B cell (primary cell): Measurements from ENCODE around the gene BCL2L11. TPM values are rescaled to one million over a fixed set of nuclear protein-coding genes. Genes with fewer than 3 reads are reported as not detected.

Source experiments
- ATAC-seq: fragments of 200-7000 bp; cut with Tn5 transposase; one replicate; pipeline ENCODE4 v1.10.0; 2021; ENCODE audit warnings: low read depth, mild to moderate bottlenecking, moderate number of reproducible peaks, moderate library complexity
- CTCF ChIA-PET: fragments of 350-600 bp; sonication (Branson Sonifier 250); formaldehyde crosslinking; loops from one replicate; lab custom pipeline; 2021; ENCODE audit warnings: antibody characterized with exemption, inconsistent platforms; lab: Charles Lee
- POLR2A ChIA-PET: fragments of 350-600 bp; sonication (Branson Sonifier 250); formaldehyde crosslinking; loops from one replicate; lab custom pipeline; 2021; ENCODE audit warnings: antibody characterized with exemption; lab: Charles Lee
- DNase-seq: peaks from one replicate; pipeline ENCODE4 v3.0.0; 2013
- H2AFZ ChIP-seq: 2 replicates; pipeline ENCODE4 v1.6.1; 2012; ENCODE audit warnings: mild to moderate bottlenecking, low read depth, low read length; ENCODE audit not compliant: insufficient read depth, poor library complexity, severe bottlenecking
- H3K27ac ChIP-seq, 2 donors: 1 replicate in 1 of 2; 2 replicates in 1 of 2; pipeline ENCODE4 v1.5.1; 2012 to 2013; ENCODE audit warnings: low read length in 2 of 2, mild to moderate bottlenecking in 2 of 2, moderate library complexity in 1 of 2
- H3K27me3 ChIP-seq, 4 experiments: fragments of 200-600 bp in 1 of 4; sonication (generic) in 1 of 4; replicated peaks in 1 of 4; 1 replicate in 2 of 4; 2 replicates in 2 of 4; pipeline versions ENCODE4 v1.6.1 to v1.7.0; 2013 to 2016; ENCODE audit warnings: low read length in 3 of 4, mild to moderate bottlenecking in 2 of 4, mixed read lengths in 1 of 4, moderate library complexity in 1 of 4; ENCODE audit not compliant: insufficient read depth in 4 of 4, control insufficient read depth in 3 of 4; ENCODE audit errors: control extremely low read depth in 1 of 4
- H3K36me3 ChIP-seq, 2 experiments: replicated peaks in 1 of 2; 1 replicate in 1 of 2; 2 replicates in 1 of 2; pipeline versions ENCODE4 v1.6.1 to v1.7.1; 2013; ENCODE audit warnings: low read length in 1 of 2; ENCODE audit not compliant: insufficient read depth in 2 of 2, control insufficient read depth in 1 of 2; ENCODE audit errors: control extremely low read depth in 1 of 2, extremely low read depth in 1 of 2
- H3K4me1 ChIP-seq, 2 donors: fragments of 200-600 bp in 1 of 2; sonication (generic) in 1 of 2; 1 replicate in 1 of 2; 2 replicates in 1 of 2; pipeline versions ENCODE4 v1.5.1 to v1.6.1; 2013 to 2017; ENCODE audit warnings: low read length in 2 of 2; ENCODE audit not compliant: control insufficient read depth in 2 of 2, insufficient read depth in 2 of 2
- H3K4me2 ChIP-seq: replicated peaks from 2 replicates; pipeline ENCODE3; 2012; ENCODE audit warnings: mild to moderate bottlenecking, low read depth, low read length; ENCODE audit not compliant: poor library complexity, severe bottlenecking
- H3K4me3 ChIP-seq, 5 experiments: fragments of 200-600 bp in 1 of 5; sonication (generic) in 1 of 5; 1 replicate in 3 of 5; 2 replicates in 2 of 5; pipeline versions ENCODE4 v1.5.1 to v1.7.0; 2011 to 2016; ENCODE audit warnings: low read length in 4 of 5, mild to moderate bottlenecking in 4 of 5, low read depth in 2 of 5, control low read depth in 1 of 5, moderate library complexity in 1 of 5; ENCODE audit not compliant: insufficient read depth in 1 of 5; ENCODE audit errors: control extremely low read depth in 1 of 5, extremely low read depth in 1 of 5
- H3K79me2 ChIP-seq: fragments of 200-600 bp; sonication (generic); one replicate; pipeline ENCODE4 v1.6.0; 2016; ENCODE audit warnings: low read length; ENCODE audit not compliant: control insufficient read depth, insufficient read depth
- H3K9ac ChIP-seq: fragments of 200-600 bp; sonication (generic); 2 replicates; pipeline ENCODE4 v1.6.1; 2017; ENCODE audit warnings: mild to moderate bottlenecking, low read length, moderate library complexity
- H3K9me3 ChIP-seq, 3 donors: one replicate each; pipeline versions ENCODE4 v1.6.1 to v1.7.1; 2013; ENCODE audit warnings: low read length in 2 of 3; ENCODE audit not compliant: control insufficient read depth in 2 of 3, insufficient read depth in 1 of 3; ENCODE audit errors: control extremely low read depth in 1 of 3
- H4K20me1 ChIP-seq: 2 replicates; pipeline ENCODE4 v1.6.0; 2012; ENCODE audit warnings: mild to moderate bottlenecking, low read length; ENCODE audit not compliant: insufficient read depth, control insufficient read depth, poor library complexity, severe bottlenecking
- H3K27ac Mint-ChIP-seq: one replicate; pipeline ENCODE4 v1.8.0; 2021; ENCODE audit warnings: mixed read lengths
- H3K27me3 Mint-ChIP-seq: one replicate; pipeline ENCODE4 v1.8.0; 2021; ENCODE audit warnings: mixed read lengths
- H3K4me1 Mint-ChIP-seq: one replicate; pipeline ENCODE4 v1.8.0; 2021; ENCODE audit warnings: mixed read lengths
- H3K4me3 Mint-ChIP-seq: one replicate; pipeline ENCODE4 v1.8.0; 2021; ENCODE audit warnings: mixed read lengths
- H3K9me3 Mint-ChIP-seq: one replicate; pipeline ENCODE4 v1.8.0; 2022; ENCODE audit warnings: mixed read lengths; ENCODE audit not compliant: insufficient read depth
- CTCF ChIP-seq: fragments of 200-600 bp; IDR thresholded peaks from one replicate; pipeline ENCODE4 v1.8.0; 2022; ENCODE audit warnings: antibody characterized with exemption, mild to moderate bottlenecking
- EZH2 ChIP-seq: IDR thresholded peaks from 2 replicates; pipeline ENCODE4 v1.6.1; 2012; ENCODE audit warnings: borderline replicate concordance, low read depth, mild to moderate bottlenecking, moderate library complexity, low read length; ENCODE audit not compliant: insufficient read depth, poor library complexity, severe bottlenecking
- WGBS: methylation state at CpG from one replicate; pipeline ENCODE4 v1.1.5; 2013; ENCODE audit warnings: missing lambda C conversion rate; ENCODE audit not compliant: insufficient coverage; 5-methylcytosine and 5-hydroxymethylcytosine counted together
- intact Hi-C: fragments of 100-400 bp; cut with micrococcal nuclease; formaldehyde crosslinking; loops from one replicate; pipeline ENCODE4 v1.10.0; 2022
- polyA plus RNA-seq: library from polyadenylated mRNA; depleted of rRNA; stranded (reverse); fragments of >200 nt; gene quantifications from 2 replicates; pipeline ENCODE4 v1.2.3, GENCODE V29; 2012
- total RNA-seq, 2 donors: library from RNA; stranded (reverse); fragments of 120-200 nt in 1 of 2; gene quantifications; 1 replicate in 1 of 2; 2 replicates in 1 of 2; pipeline versions ENCODE4 v1.2.3 to v1.2.4, GENCODE V29; 2013 to 2022

Gene BCL2L11
- total and polyA plus RNA-seq, 2 donors (not counting 1 experiment from before 2014, with no cell fraction given): 13.8 to 164 TPM

- Histone ChIP-seq H3K9me3 (peaks cover 0 to 3% (median 0%) of the 10 kb centered on the region in 3 donors), H3K4me2 (no peak overlapping the region), H4K20me1 (peaks cover 60% of the 10 kb centered on the region), H3K9ac (no peak overlapping the region), H3K36me3 (peaks cover 0 to 26% of the 10 kb centered on the region in 2 experiments), H2AFZ (no peak overlapping the region), H3K27ac (no peak overlapping the region), H3K4me1 (no peaks in the 10 kb centered on the region), H3K4me3 (no peak overlapping the region), H3K27me3 (no peaks in the 10 kb centered on the region), H3K79me2 (peaks cover 56% of the 10 kb centered on the region)
- Mint-ChIP-seq H3K27me3 (no peaks in the 10 kb centered on the region), H3K27ac (no peak overlapping the region), H3K9me3 (no peaks in the 10 kb centered on the region), H3K4me1 (peaks cover 6% of the 10 kb centered on the region), H3K4me3 (no peak overlapping the region)
- ATAC-seq (no peak), DNase-seq (no peak)
- no peak for TF ChIP-seq EZH2
- no peak for TF ChIP-seq CTCF
- CTCF ChIA-PET: no interaction called here
- intact Hi-C loops: no loop called here
- POLR2A ChIA-PET: no interaction called here
- WGBS: 84% methylated on average over 9 of the region's 12 CpGs
These were observed 19.1 kb downstream of the BCL2L11 start for GRCh38 chr2:111139637-111140317.

GRCh38 chr2:111140815-111141214 lies 20.1 kb downstream of the BCL2L11 start:
- no peaks in the 10 kb centered on the region for H3K27me3 Mint-ChIP-seq
- no peak overlapping the region for H3K4me3 ChIP-seq
- H4K20me1 ChIP-seq: peaks cover 49% of the 10 kb centered on the region
- no peak overlapping the region for H2AFZ ChIP-seq
- no peak overlapping the region for H3K27ac ChIP-seq
- intact Hi-C loops: no loop called here
- ATAC-seq: no peak
- H3K27me3 ChIP-seq: no peaks in the 10 kb centered on the region
- CTCF ChIA-PET: interaction anchor here (1.1 kb wide), 1 partner anchor 17 kb away, joined by 3 read pairs; no protein-coding TSS in a partner anchor
- H3K4me1 ChIP-seq: no peaks in the 10 kb centered on the region
- no peak overlapping the region for H3K9ac ChIP-seq
- POLR2A ChIA-PET: no interaction called here
- H3K36me3 ChIP-seq: peaks cover 0 to 26% of the 10 kb centered on the region in 2 experiments
- TF ChIP-seq CTCF (no peak), EZH2 (no peak)
- peaks cover 2% of the 10 kb centered on the region for H3K4me1 Mint-ChIP-seq
- no peaks in the 10 kb centered on the region for H3K9me3 Mint-ChIP-seq
- H3K9me3 ChIP-seq: peaks cover 0 to 3% (median 0%) of the 10 kb centered on the region in 3 donors
- no peak overlapping the region for H3K27ac Mint-ChIP-seq
- no peak overlapping the region for H3K4me2 ChIP-seq
- 100% methylated on average over 1 of the region's 4 CpGs for WGBS
- H3K79me2 ChIP-seq: peaks cover 47% of the 10 kb centered on the region
- no peak for DNase-seq
- no peak overlapping the region for H3K4me3 Mint-ChIP-seq
